AG09309 (cell line): Measurements from ENCODE around the gene ORMDL1.
A peak's percentile ranks its signal among the peaks of the same experiment; 100 is the strongest.

Source experiments
- DNase-seq: peaks from one replicate; pipeline ENCODE4 v3.0.0-alpha.2; 2010; ENCODE audit warnings: low read depth
- H3K4me3 ChIP-seq: 2 replicates; pipeline ENCODE4 v1.5.1; 2011; ENCODE audit warnings: mild to moderate bottlenecking, low read depth, low read length, moderate library complexity; ENCODE audit not compliant: control insufficient read depth
- TF ChIP-seq, protein P1 (sequence below): IDR thresholded peaks from 2 replicates; pipeline ENCODE4 v1.5.1; 2011; ENCODE audit warnings: mild to moderate bottlenecking, low read depth, low read length, inconsistent platforms; ENCODE audit not compliant: insufficient read depth, control insufficient read depth; ENCODE audit errors: missing control alignments

The ORMDL1 gene

DNA sequence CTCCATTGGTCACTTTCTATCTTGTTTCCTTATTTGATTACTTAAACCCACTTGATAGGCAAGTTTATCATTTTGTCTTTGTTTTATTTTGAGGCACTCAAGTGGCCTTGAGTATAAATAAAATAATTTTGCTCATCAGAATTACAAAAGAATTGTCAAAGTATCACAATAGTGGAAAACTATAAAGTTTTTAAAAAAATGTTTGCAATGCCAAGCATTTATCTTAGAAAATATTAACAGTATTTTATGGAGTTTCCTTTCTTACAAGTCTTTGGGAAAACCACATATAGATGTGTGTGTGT lies 14.8 kb upstream of the ORMDL1 start:
- TF ChIP-seq, protein P1, sequence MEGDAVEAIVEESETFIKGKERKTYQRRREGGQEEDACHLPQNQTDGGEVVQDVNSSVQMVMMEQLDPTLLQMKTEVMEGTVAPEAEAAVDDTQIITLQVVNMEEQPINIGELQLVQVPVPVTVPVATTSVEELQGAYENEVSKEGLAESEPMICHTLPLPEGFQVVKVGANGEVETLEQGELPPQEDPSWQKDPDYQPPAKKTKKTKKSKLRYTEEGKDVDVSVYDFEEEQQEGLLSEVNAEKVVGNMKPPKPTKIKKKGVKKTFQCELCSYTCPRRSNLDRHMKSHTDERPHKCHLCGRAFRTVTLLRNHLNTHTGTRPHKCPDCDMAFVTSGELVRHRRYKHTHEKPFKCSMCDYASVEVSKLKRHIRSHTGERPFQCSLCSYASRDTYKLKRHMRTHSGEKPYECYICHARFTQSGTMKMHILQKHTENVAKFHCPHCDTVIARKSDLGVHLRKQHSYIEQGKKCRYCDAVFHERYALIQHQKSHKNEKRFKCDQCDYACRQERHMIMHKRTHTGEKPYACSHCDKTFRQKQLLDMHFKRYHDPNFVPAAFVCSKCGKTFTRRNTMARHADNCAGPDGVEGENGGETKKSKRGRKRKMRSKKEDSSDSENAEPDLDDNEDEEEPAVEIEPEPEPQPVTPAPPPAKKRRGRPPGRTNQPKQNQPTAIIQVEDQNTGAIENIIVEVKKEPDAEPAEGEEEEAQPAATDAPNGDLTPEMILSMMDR = no peak
- no peak overlapping the region for H3K4me3 ChIP-seq
- no peak for DNase-seq

DNA sequence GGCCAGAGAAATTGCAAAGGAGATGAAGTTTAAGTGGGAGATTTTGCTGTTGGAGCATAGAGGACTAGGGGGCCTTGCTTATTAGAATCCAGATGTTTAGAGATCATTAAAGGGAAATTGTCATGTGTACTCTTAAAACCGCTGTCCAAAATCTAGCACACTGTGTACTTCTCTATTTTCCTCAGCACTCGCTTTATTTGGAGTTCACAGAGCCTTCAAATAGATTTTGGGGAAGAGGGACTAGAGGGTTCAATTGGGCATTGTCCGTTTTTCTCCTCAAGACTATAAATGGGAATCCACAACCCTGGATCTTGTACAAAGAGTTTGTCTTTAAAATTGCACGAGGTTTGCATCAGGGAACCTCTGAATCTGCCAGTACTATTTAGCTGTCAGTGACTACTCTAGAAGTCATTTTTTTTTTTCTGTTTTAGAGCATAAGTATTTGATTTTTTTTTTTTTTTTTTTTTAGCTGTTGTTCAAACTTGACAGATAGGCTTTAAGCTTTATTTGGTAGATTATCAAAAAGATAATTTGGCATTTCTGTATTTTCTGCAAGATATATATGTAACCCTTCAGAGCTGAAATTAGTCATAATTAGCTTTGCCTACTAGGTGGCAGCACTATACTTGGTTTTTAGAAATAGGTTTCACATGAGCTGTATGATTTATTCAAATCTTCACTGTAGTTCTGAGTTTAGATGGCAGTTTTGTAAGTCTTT lies 14.3 kb upstream of the ORMDL1 start:
- peak; percentile 44 for DNase-seq
- TF ChIP-seq, protein P1 = peak; percentile 42

DNA sequence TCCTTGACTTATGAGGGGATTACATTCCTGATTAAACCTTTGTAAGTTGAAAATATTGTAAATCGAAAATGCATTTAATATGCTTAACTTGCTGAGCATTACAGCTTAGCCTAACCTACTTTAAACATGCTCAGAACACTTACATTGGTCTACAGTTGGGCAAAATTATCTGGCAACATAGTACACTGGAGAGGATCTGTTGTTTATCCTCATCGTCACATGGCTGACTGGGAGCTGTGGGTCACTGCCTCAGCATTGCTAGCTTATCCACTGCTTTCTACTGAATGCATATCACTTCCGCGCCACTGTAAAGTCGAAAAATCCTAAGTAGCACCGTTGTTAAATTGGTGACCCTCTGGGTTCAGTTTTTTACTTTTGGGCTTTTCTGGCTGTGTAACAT lies 13.8 kb upstream of the ORMDL1 start:
- TF ChIP-seq, protein P1 = no peak
- no peak overlapping the region for H3K4me3 ChIP-seq
- DNase-seq = no peak

More for the DNA sequence above, 14.3 kb upstream of the ORMDL1 start:
- no peak overlapping the region for H3K4me3 ChIP-seq

DNA sequence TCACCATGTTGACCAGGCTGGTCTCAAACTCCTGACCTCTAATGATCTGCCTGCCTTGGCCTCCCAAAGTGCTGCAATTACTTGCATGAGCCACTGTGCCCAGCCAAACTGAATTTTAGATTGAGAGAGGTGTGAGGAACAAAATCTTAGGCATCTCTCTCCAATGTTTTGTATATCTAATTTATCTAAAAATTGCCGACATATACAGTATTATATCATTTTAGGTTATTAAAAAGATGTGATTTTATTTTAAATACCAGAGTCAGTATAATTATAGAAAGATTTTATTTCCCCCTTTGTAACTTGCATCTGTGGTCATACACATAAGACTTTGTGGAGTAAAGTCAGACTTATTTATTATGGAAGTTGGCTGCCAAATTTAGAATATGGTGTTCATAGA lies 10.2 kb upstream of the ORMDL1 start:
- TF ChIP-seq, protein P1 = no peak
- DNase-seq = no peak

DNA sequence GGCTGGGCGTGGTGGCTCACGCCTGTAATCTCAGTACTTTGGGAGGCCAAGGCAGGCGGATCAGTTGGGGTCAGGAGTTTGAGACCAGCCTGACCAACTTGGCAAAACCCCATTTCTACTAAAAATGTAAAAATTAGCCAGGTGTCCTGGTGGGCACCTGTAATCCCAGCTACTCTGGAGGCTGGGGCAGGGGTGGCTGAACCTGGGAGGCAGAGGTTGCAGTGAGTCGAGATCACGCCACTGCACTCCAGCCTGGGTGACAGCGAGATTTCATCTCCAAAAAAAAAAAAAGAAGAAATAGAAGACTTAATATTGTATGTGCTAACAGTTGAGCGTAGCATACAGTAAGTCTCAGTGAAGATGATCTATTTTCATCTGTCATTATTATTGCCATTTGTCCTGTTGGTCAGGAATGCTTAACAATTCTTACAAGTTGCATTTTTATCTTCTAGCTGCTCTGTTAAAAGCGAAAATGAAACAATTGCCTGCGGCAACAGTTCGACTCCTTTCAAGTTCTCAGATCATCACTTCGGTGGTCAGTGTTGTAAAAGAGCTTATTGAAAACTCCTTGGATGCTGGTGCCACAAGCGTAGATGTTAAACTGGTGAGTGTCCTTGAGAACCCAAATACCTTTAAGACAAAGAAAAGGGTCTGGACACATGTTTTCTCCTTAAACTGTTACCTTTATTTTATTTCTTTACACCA lies 7.4 kb upstream of the ORMDL1 start:
- no peak for DNase-seq
- TF ChIP-seq, protein P1 = no peak
- no peak overlapping the region for H3K4me3 ChIP-seq

More for the DNA sequence above, 10.2 kb upstream of the ORMDL1 start:
- H3K4me3 ChIP-seq = no peak overlapping the region

DNA sequence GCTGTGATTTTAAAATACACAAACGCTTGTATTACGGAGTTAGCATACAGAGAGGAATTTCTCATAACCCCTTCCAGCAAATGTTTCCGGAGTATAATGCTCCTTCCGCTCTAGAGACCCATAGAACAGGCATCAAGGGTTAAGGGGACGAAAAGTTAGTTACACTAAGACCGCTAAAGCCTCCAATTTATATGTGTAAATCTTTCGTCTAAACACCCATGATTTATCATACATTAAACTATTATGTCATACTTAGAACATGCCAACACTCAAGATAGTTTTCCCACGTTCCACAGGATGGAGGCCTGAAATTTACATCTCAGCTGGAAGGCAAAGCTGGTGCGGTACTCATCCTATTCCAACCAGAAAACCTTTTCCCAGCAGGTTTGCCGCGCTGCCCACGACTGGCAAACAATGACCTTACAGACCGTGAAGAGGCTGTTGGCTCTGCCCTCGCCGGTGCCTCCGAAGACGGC lies 650 bp downstream of the ORMDL1 start:
- DNase-seq = no peak
- peak overlapping the region; percentile 88 for H3K4me3 ChIP-seq
- TF ChIP-seq, protein P1 = no peak

DNA sequence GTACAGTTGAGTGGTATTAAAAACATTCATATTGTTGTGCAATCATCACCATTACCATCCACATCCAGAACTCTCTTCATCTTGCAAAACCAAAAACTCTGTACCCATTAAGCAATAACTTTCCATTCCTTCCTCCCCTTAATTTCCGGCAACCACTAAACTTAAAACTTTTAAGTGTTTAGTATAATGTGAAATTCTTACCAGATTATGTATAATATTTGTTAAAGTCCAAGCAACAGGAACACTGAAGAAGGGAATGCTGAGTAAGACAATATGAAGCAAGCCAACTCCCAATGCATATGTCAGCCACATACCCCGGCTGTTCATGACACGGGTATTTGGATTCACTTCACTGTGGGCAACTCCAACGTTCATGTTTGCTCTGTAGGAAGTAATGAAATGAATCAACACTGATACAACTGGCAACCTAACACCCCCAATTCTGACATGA lies 1.9 kb downstream of the ORMDL1 start:
- TF ChIP-seq, protein P1 = no peak
- H3K4me3 ChIP-seq = peak overlapping the region; percentile 6
- DNase-seq = peak; percentile 33
